Cardiac muscle cell (in vitro differentiated cells and primary cell): ENCODE results near the gene PPM1N. TPM values are rescaled to one million over a fixed set of nuclear protein-coding genes. Genes with fewer than 3 reads are reported as not detected.

ENCODE experiments used
- DNase-seq, 2 donors: peaks; one replicate each; pipeline versions ENCODE4 v3.0.0 to v3.0.0-alpha.2; 2010 to 2017; ENCODE audit warnings: low read depth in 1 of 2, low spot score in 1 of 2
- H3K27ac ChIP-seq: fragments of 200-600 bp; sonication (generic); 2 replicates; pipeline ENCODE4 v1.5.1; 2016
- H3K27me3 ChIP-seq: fragments of 200-600 bp; sonication (generic); 2 replicates; pipeline ENCODE4 v1.6.0; 2016; ENCODE audit warnings: control low read depth
- H3K36me3 ChIP-seq: fragments of 200-600 bp; sonication (generic); 2 replicates; pipeline ENCODE4 v1.5.1; 2016; ENCODE audit warnings: control low read depth
- H3K4me1 ChIP-seq: fragments of 200-600 bp; sonication (generic); 2 replicates; pipeline ENCODE4 v1.8.1; 2017; ENCODE audit warnings: low read depth, mild to moderate bottlenecking, mixed run types
- H3K4me3 ChIP-seq: fragments of 200-600 bp; sonication (generic); 2 replicates; pipeline ENCODE4 v1.5.1; 2016; ENCODE audit warnings: mild to moderate bottlenecking
- H3K9me3 ChIP-seq: fragments of 200-600 bp; sonication (generic); 2 replicates; pipeline ENCODE4 v1.5.1; 2017; ENCODE audit warnings: low read depth, mild to moderate bottlenecking, control low read depth
- CTCF ChIP-seq: IDR thresholded peaks from 2 replicates; pipeline ENCODE4 v1.5.1; 2012; ENCODE audit warnings: low read depth, mild to moderate bottlenecking, low read length
- polyA plus RNA-seq: library from polyadenylated mRNA; unstranded; fragments of >200 nt; fragmentation: Nextera tagmentation; extraction: Ambion mirVana; gene quantifications from 2 replicates; pipeline ENCODE4 v1.2.1, GENCODE V29; 2016
- total RNA-seq: library from RNA; depleted of rRNA; stranded (reverse); fragments of >200 nt; gene quantifications from 2 replicates; pipeline ENCODE4 v1.2.3, GENCODE V29; 2016

Gene PPM1N
- total and polyA plus RNA-seq, 2 experiments from 2014 or later = 1.2 to 2.9 TPM

GRCh38 chr19:45468159-45468651, 30.0 kb upstream of the PPM1N start:
- Histone ChIP-seq H3K9me3 (no peaks in the 10 kb centered on the region), H3K27ac (peak overlapping the region; percentile 88), H3K4me1 (peaks cover 14% of the 10 kb centered on the region), H3K4me3 (peak overlapping the region; percentile 65), H3K27me3 (no peaks in the 10 kb centered on the region), H3K36me3 (no peaks in the 10 kb centered on the region)
- TF ChIP-seq CTCF = no peak
- DNase-seq = peak; percentile 44 to 53

GRCh38 chr19:45468803-45469131, 29.5 kb upstream of the PPM1N start:
- Histone ChIP-seq H3K27me3 (no peaks in the 10 kb centered on the region), H3K9me3 (no peaks in the 10 kb centered on the region), H3K4me1 (peaks cover 14% of the 10 kb centered on the region), H3K27ac (peak overlapping the region; percentile 88), H3K36me3 (no peaks in the 10 kb centered on the region), H3K4me3 (peak overlapping the region; percentile 65)
- TF ChIP-seq CTCF = no peak
- no peak for DNase-seq

GRCh38 chr19:45469132-45469944, 28.9 kb upstream of the PPM1N start:
- Histone ChIP-seq H3K27ac (peak overlapping the region; percentile 88), H3K4me3 (peak overlapping the region; percentile 65), H3K27me3 (no peaks in the 10 kb centered on the region), H3K36me3 (no peaks in the 10 kb centered on the region), H3K4me1 (peaks cover 14% of the 10 kb centered on the region), H3K9me3 (no peaks in the 10 kb centered on the region)
- no peak for TF ChIP-seq CTCF
- peak; percentile 96 to 97 for DNase-seq

GRCh38 chr19:45469945-45470761, 28.1 kb upstream of the PPM1N start:
- peak; percentile 51 to 61 for DNase-seq
- Histone ChIP-seq H3K4me3 (peak overlapping the region; percentile 65), H3K36me3 (no peaks in the 10 kb centered on the region), H3K27ac (peak overlapping the region; percentile 88), H3K4me1 (peaks cover 14% of the 10 kb centered on the region), H3K9me3 (no peaks in the 10 kb centered on the region), H3K27me3 (no peaks in the 10 kb centered on the region)
- no peak for TF ChIP-seq CTCF

GRCh38 chr19:45470762-45471081, 27.5 kb upstream of the PPM1N start:
- Histone ChIP-seq H3K4me1 (peaks cover 14% of the 10 kb centered on the region), H3K4me3 (no peak overlapping the region)

More at GRCh38 chr19:45470762-45471081, 27.5 kb upstream of the PPM1N start:
- Histone ChIP-seq H3K36me3 (no peaks in the 10 kb centered on the region), H3K9me3 (no peaks in the 10 kb centered on the region), H3K27ac (peak overlapping the region; percentile 88), H3K27me3 (no peaks in the 10 kb centered on the region)
- DNase-seq = peak in 1 of 2 donors; percentile 25
- TF ChIP-seq CTCF = no peak
